ENCODE results near the gene SLC25A21.

- no peak for TF ChIP-seq POLR2A (IDR thresholded peaks at IDR 0.05; ENCODE audit: low read depth, low read length)
- TF ChIP-seq POLR2AphosphoS5 (IDR thresholded peaks at IDR 0.05; ENCODE audit: low read depth, low read length): no peak
These were observed 420.5 kb downstream of the SLC25A21 start for GRCh38 chr14:36751920-36752319.
